GM19043 (cell line): ENCODE results near the gene EFCAB8.

ENCODE experiments used
- ATAC-seq: cut with Tn5 transposase; IDR thresholded peaks from one replicate; pipeline ENCODE4 v1.9.1; 2021; ENCODE audit warnings: low read depth; ENCODE audit not compliant: unreplicated experiment

EFCAB8 gene

GRCh38 chr20:32906871-32907495 lies 48.3 kb downstream of the EFCAB8 start:
- no peak for ATAC-seq

- ATAC-seq: no peak
Measured at GRCh38 chr20:32907886-32908285, 49.2 kb downstream of the EFCAB8 start.

GRCh38 chr20:32908334-32909292 lies 49.9 kb downstream of the EFCAB8 start:
- ATAC-seq: no peak

GRCh38 chr20:32909451-32909850 lies 50.7 kb downstream of the EFCAB8 start:
- ATAC-seq: no peak

- ATAC-seq: no peak
Measured at GRCh38 chr20:32909896-32910571, 51.3 kb downstream of the EFCAB8 start.

- no peak for ATAC-seq
Measured at GRCh38 chr20:32911355-32911754, 52.6 kb downstream of the EFCAB8 start.

DNA sequence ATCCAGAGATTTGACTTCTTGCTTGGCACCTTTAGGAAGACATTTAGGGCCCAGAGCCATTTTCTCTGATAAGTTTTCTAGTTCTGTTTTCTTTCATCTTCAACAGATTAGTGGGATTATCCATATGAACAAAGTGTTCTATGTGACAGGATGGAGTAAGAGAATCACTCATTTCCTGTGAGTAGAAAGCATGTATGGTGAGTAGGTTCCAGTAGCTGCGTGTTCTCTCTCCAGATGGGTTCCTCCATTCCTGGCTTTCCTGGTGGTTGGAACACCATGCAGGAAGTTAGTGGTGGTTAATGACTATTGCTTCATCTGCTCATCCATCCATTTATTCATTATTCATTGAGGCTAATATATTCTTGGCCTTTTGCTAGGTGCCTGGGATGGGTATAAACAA lies 54.0 kb downstream of the EFCAB8 start:
- ATAC-seq: no peak

GRCh38 chr20:32914031-32914430 lies 55.3 kb downstream of the EFCAB8 start:
- no peak for ATAC-seq

DNA sequence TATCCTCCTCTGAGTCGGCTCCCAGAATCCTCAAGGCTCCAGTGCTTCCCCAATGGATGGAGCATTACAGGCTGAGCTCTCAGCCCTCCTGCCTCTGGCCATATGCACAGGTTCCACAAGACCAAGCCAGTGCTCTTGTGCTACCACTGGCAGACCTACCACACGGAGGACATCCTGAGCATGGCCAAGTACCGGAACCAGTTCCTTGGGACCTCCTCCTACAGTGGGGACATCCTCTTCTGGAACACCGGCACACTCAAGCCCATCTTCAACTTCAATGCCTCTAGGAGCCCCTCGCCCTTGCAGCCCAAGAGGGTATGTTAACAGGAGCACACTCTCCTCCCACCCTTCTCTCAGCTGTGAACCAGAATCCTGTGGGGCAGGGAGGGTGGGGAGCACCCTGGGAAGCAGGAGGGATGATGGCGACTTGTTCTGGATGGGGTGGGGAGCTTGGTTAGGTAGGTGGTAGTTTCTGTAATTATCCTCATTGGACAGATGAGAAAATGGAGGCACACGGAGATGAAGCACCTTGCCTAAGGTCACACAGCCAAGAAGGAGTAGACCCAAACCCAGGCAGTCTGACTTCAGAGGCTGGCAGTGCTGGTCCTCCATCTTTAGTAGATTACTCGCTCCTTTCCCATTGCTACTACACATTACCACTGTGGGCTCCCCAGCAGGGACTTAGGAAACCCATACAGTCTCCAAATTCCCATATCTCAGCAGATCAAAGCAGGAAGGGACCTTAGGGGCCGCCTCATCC lies 58.6 kb downstream of the EFCAB8 start:
- ATAC-seq: no peak

GRCh38 chr20:32918296-32918695 lies 59.6 kb downstream of the EFCAB8 start:
- ATAC-seq: no peak

DNA sequence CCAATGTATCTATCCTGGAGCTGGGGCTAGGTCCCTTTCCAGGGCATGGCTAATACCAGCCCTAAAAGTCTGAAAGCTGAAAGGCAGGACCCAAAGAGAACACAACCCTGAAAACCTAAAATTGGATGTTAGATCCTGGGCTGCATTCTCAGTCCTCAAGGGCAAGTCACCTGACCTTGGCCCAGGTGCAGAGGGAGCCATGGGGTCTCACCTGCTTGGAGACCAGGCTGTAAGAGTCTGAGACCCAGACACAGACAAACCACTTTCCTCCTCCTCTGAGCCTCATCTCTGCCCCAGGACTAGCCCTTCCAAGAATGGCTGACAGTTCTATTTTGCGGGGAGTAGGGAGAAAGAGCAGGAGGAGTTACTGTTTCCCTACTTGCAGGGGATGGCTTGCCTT lies 60.0 kb downstream of the EFCAB8 start:
- no peak for ATAC-seq

DNA sequence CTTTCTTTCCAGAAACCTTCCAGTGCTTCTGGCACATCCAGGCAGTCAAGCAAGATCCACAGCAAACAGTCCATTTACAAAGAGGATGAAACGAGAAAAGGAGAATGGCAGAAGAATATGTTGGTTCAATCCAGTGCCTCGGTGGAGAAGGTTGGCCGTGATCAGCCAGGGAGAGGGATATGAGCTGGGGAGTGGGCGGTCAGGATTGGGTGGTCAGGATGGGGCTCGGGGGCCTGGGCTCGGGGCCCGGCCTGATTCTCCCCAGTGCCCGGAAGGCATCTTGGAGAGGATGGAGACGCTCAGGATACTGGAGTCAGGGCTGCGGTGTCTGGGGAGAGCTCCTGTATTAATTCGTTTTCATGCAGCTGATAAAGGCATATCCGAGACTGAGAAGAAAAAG lies 61.3 kb downstream of the EFCAB8 start:
- ATAC-seq: no peak

- no peak for ATAC-seq
Measured at GRCh38 chr20:32920530-32921298, 62.0 kb downstream of the EFCAB8 start.

DNA sequence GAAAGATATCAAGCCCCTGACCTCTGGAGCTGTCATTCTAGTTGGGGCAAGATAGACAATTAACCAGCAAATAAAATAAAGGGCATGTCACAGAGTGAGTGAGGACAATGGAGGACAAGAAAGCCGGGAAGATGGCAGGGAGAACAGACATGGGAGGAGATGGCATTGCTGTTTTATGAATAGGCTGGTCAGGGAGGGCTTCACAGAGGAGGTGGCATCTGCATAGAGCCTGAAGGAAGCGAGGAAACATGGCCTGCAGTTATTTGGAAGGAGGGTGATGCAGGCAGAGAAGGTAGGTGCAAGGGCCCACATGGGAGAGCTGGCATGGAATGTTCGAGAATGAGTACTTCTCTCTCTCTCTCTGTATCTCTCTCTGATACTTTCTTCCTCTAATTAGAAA lies 63.7 kb downstream of the EFCAB8 start:
- no peak for ATAC-seq

DNA sequence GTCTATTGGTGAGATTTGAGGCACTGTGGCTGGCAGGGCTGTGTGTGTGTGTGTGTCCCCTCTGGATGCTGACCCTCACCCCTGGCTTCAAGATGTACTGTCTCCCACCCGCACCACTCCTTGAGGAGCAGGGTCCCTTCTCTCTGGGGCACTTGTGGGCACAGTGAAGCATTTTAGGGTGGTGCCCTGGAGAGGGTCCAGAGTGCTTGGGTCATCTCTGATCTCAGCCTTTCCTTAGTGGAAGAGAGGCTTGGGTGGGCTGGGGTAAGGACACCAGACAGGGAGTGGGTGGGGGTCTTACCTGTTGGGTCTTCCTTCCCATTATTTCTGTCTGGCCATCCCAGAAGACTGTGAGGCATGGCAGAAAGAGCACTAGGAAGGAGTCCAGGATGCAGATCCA lies 66.1 kb downstream of the EFCAB8 start:
- no peak for ATAC-seq

DNA sequence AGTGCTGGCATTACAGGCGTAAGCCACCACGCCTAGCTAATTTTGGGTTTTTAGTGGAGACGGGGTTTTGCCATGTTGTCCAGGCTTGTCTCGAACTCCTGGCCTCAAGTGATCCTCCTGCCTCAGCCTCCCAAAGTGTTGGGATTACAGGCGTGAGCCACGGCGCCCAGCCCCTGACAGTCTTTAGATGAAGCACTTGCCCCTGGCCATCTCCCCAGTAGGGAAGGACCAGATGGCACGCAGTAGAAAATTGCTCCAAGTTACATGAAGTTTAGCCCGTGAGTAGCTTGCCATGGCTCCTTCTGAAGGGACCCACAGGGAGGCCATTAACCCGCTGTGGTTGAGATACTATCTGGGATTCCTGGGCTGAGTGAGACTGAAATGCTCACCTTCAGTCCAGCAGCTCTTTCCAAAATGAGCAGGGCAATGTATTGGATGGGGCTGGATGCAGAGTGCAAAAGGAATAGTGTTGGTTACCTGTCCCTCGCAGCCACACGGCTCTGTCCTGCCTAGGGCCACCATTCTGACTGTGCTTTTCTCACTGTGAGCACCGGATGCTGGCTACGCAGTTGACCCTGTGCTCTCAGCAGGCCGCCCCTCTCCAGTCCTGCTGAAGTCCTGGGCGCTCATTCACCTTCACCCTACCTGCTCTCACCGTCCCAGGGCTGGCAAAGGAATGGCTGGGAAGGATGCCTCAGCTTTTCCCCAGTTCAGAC lies 66.9 kb downstream of the EFCAB8 start:
- no peak for ATAC-seq

- no peak for ATAC-seq
Measured at GRCh38 chr20:32929162-32929561, 70.4 kb downstream of the EFCAB8 start.

GRCh38 chr20:32930181-32930580 lies 71.5 kb downstream of the EFCAB8 start:
- no peak for ATAC-seq

- no peak for ATAC-seq
Measured at GRCh38 chr20:32930701-32931100, 72.0 kb downstream of the EFCAB8 start.
